Pancreas (tissue), 10 donors: ENCODE measurements around the gene TNFAIP8L1. TPM values are rescaled to one million over a fixed set of nuclear protein-coding genes. Genes with fewer than 3 reads are reported as not detected.

ENCODE experiments used
- ATAC-seq, 4 donors: fragments of 200-7000 bp; cut with Tn5 transposase; one replicate each; pipeline versions ENCODE4 v1.8.0 to v1.9.1; 2020; ENCODE audit warnings: mild to moderate bottlenecking in 4 of 4, moderate library complexity in 4 of 4
- DNase-seq, 6 donors: peaks; one replicate each; pipeline ENCODE4 v3.0.0-alpha.2; 2020
- FAIRE-seq: peaks from 2 replicates; lab custom pipeline; 2012; peaks lifted over from hg19 to GRCh38; lab: Jason Lieb, UNC
- H3K27ac ChIP-seq, 4 donors: fragments of 200-600 bp; sonication (generic); 1 replicate in 3 of 4; 2 replicates in 1 of 4; pipeline versions ENCODE4 v1.5.0 to v1.8.0; 2020
- H3K27me3 ChIP-seq, 4 donors: fragments of 200-600 bp; one replicate each; pipeline ENCODE4 v1.8.0; 2021
- H3K36me3 ChIP-seq, 3 donors: fragments of 200-600 bp; sonication (generic) in 1 of 3; one replicate each; pipeline versions ENCODE4 v1.5.0 to v1.8.0; 2020 to 2021
- H3K4me1 ChIP-seq, 3 donors: fragments of 200-600 bp; one replicate each; pipeline ENCODE4 v1.8.0; 2021
- H3K4me3 ChIP-seq, 4 donors: fragments of 200-600 bp; sonication (generic) in 2 of 4; one replicate each; pipeline versions ENCODE4 v1.5.0 to v1.8.0; 2020 to 2021
- H3K9me3 ChIP-seq, 4 donors: fragments of 200-600 bp; one replicate each; pipeline ENCODE4 v1.8.0; 2021
- WGBS, 2 donors: extraction: QIAGEN DNeasy Blood & Tissue Kit; methylation state at CpG; one replicate each; pipeline ENCODE4 v1.1.7; 2013; 5-methylcytosine and 5-hydroxymethylcytosine counted together
- intact Hi-C, 3 donors: fragments of 100-400 bp; cut with DNase I; formaldehyde crosslinking; loops; one replicate each; pipeline versions ENCODE4 v1.11.1 to v1.14.2; 2022
- polyA plus RNA-seq, 2 donors: library from polyadenylated mRNA; stranded (reverse); fragments of 200-250 nt; gene quantifications; one replicate each; pipeline ENCODE4 v1.2.3, GENCODE V29; 2013
- total RNA-seq, 6 donors: library from RNA; stranded (reverse); fragmentation: NEBNext Ultra II Directional in 4 of 6; extraction: Animal tissue kit (Norgen Biotek cat#: 25700) in 4 of 6; gene quantifications; one replicate each; pipeline versions ENCODE4 v1.2.1 to v1.2.4, GENCODE V29; 2021 to 2023
- TF ChIP-seq, protein P1 (sequence below), 4 donors: fragments of 200-600 bp; sonication (generic) in 3 of 4; IDR thresholded peaks; one replicate each; pipeline versions ENCODE4 v1.5.0 to v1.8.0; 2021; ENCODE audit warnings: antibody characterized with exemption in 4 of 4
- donor health status: healthy with polysubstance abuse.
- donor health status: DM: no; HTN: no; CAD: no; lungs with moderate emphysema.
- donor health status: DM: no; HTN: no; CAD: no.
- donor health status: control.
- donor health status: control.
- donor health status: Bipolar disorder and iron deficiency.
- donor health status: DM: yes; HTN: yes; CAD: no.
- donor health status: DM: no; HTN: no; CAD: no.
- donor health status: DM: no; HTN: no; CAD: no.
- donor health status: DM: yes; HTN: yes; CAD: no.

TNFAIP8L1 gene
- total and polyA plus RNA-seq, 8 donors, result 1.2 to 3.6 (median 2.4) TPM

DNA sequence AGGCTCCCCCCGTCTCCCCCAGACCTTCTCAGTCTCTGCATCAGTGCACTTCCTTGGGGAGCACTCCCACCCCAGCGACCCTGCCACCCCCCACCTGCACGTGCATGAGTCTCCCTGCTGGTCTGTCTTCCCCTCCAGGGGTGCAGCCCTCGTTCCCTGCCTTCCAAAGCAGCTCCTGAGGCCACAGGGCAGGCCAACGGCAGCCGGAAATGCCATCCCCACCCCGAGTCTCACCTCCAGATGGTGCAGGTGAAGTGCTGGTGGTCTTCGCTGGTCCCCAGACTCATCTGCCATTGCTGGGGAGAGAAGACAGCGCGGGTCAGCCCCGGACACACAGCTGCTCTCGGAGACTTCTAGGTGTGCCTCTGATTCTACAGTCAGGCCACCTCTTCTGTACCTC is 25.3 kb downstream of the TNFAIP8L1 start:
- H3K36me3 ChIP-seq, result peaks cover 0 to 52% (median 20%) of the 10 kb centered on the region in 3 donors

DNA sequence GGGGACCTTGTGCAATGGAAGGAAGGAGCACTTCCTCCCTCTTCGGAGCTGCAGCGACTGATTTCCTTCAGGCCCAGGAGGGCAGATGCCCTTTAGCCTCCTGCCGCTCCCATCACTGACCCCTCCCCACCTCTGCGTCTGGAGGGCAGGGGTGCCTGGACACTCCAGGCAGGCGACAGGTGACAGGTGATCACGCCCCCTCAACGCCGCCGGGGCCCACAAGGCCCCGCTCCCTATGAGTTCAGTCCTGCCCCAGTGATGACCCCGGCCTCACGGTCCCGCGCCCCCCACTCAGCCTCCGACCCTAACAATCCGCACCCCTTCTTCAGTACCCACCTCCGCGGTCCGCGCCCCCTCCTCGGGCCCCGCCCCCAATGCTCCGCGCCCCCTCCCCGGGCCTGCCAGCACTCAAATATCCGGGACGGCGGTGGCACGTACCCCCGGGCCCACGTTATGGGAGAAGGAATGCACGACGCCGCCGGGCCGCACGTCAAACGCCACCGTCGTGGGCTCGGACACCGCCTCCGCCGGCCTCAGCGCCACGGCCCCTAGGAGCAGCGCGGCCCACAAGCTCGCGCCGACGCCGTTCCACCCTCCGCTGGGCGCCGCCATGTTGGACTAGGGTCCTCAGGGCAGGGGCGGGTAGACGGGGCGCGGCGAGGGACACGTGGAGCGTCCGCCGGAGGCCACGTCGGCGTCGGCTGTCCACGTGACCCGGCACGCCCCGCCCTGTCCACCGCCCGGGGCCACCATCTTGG is 30.6 kb downstream of the TNFAIP8L1 start, which contains the start of gene MYDGF:
Gene MYDGF (minus strand): TSS at position 620 of the 758 bp plus-strand sequence. CDS start 8 bp downstream, at position 612.
- 0 to 1% methylated on average over 47 to 75 of the region's 75 CpGs for WGBS, 2 donors
- H3K4me1 ChIP-seq, result peaks cover 4 to 15% (median 10%) of the 10 kb centered on the region in 3 donors
- no peak for FAIRE-seq
- H3K27me3 ChIP-seq, result no peaks in the 10 kb centered on the region
- peaks cover 0 to 25% (median 4%) of the 10 kb centered on the region in 3 donors for H3K36me3 ChIP-seq
- ATAC-seq, result peak; percentile 98 to 99 (median 99)
- DNase-seq, result peak; percentile 92 to 99 (median 95)
- peak within 1 kb of the TSS; percentile 68 to 86 (median 72) for H3K4me3 ChIP-seq
- peak within 1 kb of the TSS; percentile 46 to 67 (median 60) for H3K27ac ChIP-seq
- no peaks in the 10 kb centered on the region for H3K9me3 ChIP-seq
- TF ChIP-seq, protein P1, sequence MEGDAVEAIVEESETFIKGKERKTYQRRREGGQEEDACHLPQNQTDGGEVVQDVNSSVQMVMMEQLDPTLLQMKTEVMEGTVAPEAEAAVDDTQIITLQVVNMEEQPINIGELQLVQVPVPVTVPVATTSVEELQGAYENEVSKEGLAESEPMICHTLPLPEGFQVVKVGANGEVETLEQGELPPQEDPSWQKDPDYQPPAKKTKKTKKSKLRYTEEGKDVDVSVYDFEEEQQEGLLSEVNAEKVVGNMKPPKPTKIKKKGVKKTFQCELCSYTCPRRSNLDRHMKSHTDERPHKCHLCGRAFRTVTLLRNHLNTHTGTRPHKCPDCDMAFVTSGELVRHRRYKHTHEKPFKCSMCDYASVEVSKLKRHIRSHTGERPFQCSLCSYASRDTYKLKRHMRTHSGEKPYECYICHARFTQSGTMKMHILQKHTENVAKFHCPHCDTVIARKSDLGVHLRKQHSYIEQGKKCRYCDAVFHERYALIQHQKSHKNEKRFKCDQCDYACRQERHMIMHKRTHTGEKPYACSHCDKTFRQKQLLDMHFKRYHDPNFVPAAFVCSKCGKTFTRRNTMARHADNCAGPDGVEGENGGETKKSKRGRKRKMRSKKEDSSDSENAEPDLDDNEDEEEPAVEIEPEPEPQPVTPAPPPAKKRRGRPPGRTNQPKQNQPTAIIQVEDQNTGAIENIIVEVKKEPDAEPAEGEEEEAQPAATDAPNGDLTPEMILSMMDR (IDR thresholded peaks at IDR 0.05), result no peak
- intact Hi-C loops, result no loop called here

More for the DNA sequence above, 25.3 kb downstream of the TNFAIP8L1 start:
- Histone ChIP-seq H3K4me1 (peaks cover 4 to 10% (median 7%) of the 10 kb centered on the region in 3 donors), H3K27ac (no peak overlapping the region), H3K9me3 (no peaks in the 10 kb centered on the region), H3K4me3 (no peak overlapping the region), H3K27me3 (no peaks in the 10 kb centered on the region)
- TF ChIP-seq, protein P1 (IDR thresholded peaks at IDR 0.05), result no peak
- ATAC-seq (no peak), DNase-seq (no peak), FAIRE-seq (no peak)
- 87 to 92% methylated on average over 12 of the region's 12 CpGs for WGBS, 2 donors
- intact Hi-C loops, result no loop called here

DNA sequence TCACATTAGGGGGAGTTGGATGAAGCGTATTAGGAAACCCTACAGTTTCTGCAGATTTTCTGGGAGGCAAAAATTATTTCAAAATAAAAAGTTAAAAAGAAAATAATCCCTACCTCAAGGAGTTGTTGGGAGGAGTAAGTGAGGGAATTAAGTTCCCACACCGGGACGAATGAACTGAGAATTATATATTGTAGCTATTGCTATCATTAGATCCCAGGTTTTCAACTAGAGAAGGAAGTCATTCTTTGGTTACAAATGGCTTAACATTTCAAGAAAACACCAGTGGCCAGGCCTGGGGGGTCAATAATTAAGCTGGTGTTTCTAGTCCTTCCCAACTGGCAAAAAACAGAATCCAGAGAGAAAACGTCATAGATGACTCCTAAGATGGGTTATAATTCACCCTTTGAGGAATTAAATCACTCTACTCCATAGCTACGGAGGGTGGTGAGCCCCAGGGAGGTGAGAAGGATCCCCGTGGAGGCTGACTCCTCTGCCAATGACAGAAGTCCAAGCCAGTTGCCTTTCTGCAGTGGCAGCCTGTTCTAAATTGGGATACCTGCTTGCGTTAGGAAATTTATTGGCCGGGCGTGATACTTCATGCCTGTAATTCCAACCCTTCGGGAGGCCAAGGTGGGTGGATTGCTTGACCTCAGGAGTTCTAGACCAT is 32.0 kb downstream of the TNFAIP8L1 start:
- TF ChIP-seq, protein P1 (IDR thresholded peaks at IDR 0.05), result no peak
- no peak overlapping the region for H3K4me3 ChIP-seq
- ATAC-seq (no peak), FAIRE-seq (no peak), DNase-seq (no peak)
- no peaks in the 10 kb centered on the region for H3K9me3 ChIP-seq
- H3K4me1 ChIP-seq, result peaks cover 4 to 15% (median 10%) of the 10 kb centered on the region in 3 donors
- intact Hi-C loops, result no loop called here
- WGBS, 2 donors, result 63 to 74% methylated on average over 10 of the region's 10 CpGs
- H3K27me3 ChIP-seq, result no peaks in the 10 kb centered on the region
- H3K27ac ChIP-seq, result peak overlapping the region in 2 of 4 donors; percentile 46 to 58
- H3K36me3 ChIP-seq, result peaks cover 0 to 25% (median 8%) of the 10 kb centered on the region in 3 donors

DNA sequence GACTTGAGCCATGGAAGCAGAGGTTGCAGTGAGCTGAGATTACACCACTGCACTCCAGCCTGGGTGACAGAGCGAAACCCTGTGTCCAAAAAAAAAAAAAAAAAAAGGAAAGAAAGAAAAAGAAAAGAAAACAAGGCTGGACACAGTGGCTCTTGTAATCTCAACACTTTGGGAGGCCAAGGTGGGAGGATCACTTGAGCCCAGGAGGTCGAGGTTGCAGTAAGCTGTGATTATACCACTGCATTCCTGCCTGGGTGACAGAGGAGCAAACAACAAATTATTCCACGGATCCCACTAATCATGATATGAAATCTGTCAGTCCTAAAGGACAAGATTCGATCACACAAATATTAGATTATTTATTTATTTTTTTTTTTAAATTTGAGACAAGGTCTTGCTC is 33.9 kb downstream of the TNFAIP8L1 start:
- no peak for ATAC-seq
- TF ChIP-seq, protein P1 (IDR thresholded peaks at IDR 0.05), result no peak
- WGBS, 2 donors, result 56 to 62% methylated on average over 4 of the region's 4 CpGs

More for the DNA sequence above, 33.9 kb downstream of the TNFAIP8L1 start:
- no peak overlapping the region for H3K27ac ChIP-seq
- intact Hi-C loops, result no loop called here
- no peak for DNase-seq
- H3K4me3 ChIP-seq, result no peak overlapping the region
- peaks cover 0 to 9% (median 7%) of the 10 kb centered on the region in 3 donors for H3K36me3 ChIP-seq
- FAIRE-seq, result no peak
- peaks cover 2 to 15% (median 10%) of the 10 kb centered on the region in 3 donors for H3K4me1 ChIP-seq
- no peaks in the 10 kb centered on the region for H3K9me3 ChIP-seq
- no peaks in the 10 kb centered on the region for H3K27me3 ChIP-seq
